Stimulated activated CD8-positive, alpha-beta memory T cell treated with anti-CD3 and anti-CD28 coated beads, Interleukin-4, amount 100 ng/mL, for 24 hours (primary cell): ENCODE measurements around the gene MATN1.

ENCODE experiments used
- DNase-seq: peaks from one replicate; pipeline ENCODE4 v3.0.0-alpha.2; 2020; ENCODE audit warnings: low read depth

Gene MATN1

DNA sequence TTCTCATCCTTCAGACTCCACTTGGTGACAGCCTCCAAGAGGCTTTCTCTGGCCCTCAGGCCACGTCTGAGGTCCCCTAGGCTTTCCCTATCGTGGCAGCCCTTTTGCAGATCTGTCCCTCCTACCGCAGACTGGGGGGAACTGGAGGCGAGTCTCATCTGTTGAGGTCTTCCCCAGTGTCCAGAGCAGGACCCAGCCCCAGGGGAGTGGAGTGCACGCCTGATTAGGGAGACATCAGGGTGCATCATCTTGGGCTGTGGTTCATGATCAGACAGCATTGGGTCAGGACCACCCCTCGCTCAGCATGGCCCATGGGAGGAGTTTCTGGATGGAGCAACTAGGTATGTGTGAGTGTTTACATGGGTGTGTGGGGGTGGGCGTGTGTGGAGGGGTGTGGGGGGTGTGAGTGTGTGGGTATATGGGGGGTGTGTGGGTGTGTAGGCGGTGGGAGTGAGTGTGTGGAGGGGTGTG is 8.5 kb upstream of the MATN1 start:
- DNase-seq: no peak

DNA sequence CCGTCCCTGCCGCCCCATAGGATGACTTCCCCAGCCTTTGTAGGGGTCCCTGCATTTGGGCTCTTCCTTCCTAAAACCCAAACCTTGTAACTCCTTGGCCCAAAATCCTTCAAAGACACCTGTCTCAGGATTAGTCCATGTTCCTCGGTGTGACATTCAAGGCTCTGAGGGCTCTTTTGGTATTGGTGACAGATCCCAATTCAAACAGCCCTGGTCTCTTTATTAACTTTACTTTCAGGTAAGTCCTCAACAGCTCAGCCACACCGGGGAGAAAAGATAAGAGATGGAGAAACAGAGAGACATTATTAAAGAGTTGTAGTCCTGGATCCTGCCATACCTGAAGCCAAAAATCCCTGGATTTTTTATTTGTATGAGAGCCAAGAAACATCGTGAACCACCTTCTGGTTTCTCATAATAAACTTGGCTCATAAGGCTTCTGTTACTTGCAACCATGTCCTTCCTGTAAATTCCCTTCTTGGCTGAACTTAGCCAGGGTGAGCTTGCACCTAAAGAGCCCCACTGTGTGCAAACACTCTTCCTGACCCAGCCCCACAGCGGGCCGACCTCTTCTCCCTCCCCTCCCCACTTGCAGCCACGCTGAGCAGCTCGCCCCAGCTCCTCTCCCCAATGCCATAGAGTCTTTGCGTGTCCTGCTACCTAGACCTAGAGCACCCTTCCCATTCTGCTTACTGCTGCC is 7.9 kb upstream of the MATN1 start:
- DNase-seq: no peak

DNA sequence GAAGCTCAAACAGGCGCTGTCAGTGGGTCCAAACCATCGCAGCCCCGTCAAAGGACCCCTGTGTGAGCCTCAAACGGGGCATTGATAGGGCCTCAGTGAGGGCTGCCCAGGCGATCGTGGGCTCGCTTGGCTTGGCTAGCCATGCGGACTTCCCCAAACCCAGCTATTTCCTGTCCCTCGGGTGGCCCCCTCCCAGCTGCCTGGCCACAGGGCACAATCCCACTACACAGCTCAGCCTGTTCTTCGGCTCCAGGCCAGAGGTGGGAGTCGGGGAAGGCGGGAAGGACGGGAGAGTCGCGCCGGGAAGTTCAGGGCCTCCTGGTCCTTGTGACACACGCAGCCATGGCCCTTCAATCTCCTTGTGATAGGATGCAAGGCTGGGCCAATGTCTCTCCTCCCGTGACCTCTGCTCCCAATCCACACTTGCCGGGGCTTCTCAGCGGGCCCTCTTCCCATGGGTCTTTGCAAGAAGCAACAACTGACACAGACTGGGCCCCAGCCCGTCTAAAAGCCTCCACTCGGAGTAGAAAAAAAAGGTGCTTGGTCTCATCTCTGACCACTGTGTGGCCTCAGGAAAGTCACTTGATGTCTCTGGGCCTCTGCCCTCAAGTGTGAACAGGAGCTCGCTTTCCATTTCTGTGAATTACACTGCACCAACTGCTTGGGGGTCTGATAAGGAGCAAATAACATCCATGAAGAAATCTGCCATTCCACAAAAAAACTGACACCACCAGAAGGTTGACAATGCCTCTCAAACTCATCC is 7.1 kb upstream of the MATN1 start:
- no peak for DNase-seq

DNA sequence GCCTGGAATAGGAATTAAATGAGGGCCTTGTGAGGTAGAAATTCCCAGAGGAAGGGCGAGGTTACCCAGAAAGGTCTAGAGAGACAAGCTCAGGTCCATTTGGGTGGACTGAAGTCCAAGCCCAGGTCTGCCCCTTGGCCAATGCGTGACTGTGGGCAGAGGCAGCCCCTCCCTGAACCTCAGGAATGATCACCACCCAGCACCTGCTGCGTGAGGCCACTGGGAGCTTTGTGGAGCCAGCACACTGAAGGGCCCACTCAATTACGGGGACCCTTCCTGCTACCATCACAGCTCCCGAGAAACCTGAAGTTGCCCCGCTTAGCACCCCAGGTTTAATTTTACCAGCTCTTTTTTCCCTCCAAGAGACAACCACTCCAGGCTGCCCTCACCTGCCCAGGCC is 6.5 kb upstream of the MATN1 start:
- no peak for DNase-seq

GRCh38 chr1:30728832-30729638 is 5.7 kb upstream of the MATN1 start:
- DNase-seq: no peak

GRCh38 chr1:30728340-30728739 is 5.0 kb upstream of the MATN1 start:
- no peak for DNase-seq

- no peak for DNase-seq
Measured at GRCh38 chr1:30727824-30728223, 4.4 kb upstream of the MATN1 start.

DNA sequence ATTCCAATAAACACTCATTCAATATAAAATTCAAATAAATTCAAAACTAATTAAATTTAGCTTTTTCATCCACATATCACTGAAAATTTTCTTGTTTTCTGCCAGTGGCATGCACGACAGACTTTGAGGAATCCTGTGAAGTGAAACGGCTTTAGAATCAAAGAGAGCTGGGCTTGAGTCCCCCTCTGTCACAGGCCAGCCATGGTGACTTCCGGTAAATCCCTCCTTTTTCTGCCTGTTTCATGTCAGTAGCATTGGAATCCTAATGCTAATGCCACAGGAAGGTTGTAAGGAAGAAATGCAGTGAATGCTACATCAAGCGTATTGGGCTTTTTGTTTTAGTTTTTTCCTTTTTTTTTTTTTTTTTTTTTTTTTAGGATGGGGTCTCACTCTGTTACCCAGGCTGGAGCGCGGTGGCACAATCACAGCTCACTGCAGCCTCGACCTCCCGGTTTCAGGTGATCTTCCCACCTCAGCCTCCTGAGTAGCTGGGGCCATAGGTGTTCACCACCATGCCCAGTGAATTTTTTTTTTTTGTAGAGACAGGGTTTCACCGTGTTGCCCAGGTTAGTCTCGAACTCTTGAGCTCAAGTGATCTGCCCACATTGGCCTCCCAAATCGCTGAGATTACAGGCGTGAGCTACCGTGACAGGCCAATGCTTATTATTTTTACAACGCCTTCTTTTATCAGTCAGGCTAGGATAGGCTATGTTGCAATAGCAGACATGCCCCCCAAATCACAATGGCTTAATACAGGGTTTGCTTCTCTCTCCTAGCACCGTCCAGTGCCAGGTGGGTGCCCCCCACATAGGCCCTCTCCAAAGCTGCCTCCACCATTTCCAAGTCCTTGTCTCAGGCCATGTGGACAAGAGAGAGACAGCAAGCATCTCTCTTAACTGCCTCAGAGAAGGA is 3.6 kb upstream of the MATN1 start:
- no peak for DNase-seq

DNA sequence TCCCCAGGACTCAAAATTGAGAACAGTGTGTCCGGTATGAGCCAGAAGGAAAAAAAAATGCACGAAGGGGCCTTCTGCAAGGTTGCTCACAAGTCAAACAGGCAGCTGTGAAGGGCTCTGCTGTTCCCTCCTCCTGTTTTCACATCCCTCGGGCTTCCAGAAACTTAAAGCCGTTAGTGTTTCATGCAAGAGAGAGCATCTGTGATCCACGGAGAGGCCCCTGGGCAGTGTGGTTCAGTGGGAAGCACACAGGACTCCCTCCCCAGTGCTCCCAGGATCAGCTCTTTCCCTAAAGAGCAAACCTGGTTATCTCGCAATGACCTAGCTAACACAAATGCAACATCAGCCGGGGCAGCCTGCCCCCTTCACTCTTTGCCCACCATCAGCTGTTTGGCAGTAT is 2.9 kb upstream of the MATN1 start:
- no peak for DNase-seq

DNA sequence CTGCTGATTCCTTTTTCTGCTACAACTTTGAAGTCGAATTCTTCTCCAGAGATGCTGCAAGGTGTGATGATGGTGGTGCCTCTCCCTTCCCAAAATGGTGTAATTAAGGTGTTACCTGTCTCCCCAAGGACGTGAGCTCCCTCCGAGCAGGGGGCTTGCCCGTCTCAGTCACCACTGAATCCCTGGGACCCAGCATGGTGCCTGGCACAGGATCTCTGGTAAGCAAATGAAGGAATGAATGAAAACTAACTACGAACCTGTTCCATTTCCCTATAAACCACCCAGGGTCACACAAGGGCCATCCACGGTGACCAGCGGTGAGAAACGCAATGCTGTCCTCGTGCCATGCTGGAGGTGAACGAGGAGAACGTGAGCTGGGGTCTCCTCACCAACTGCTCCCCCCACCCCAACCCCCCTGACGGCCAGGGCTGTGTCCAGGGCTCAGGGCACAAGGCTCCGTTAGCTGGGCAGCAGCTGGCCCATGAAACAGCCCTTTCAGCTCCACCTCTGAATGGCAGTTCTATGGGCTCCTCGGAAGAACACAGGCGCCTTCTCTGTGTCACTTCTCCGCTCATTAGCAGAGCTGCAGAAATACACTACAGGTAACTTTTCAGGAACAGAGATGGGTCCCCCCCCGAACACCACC is 2.2 kb upstream of the MATN1 start:
- no peak for DNase-seq

DNA sequence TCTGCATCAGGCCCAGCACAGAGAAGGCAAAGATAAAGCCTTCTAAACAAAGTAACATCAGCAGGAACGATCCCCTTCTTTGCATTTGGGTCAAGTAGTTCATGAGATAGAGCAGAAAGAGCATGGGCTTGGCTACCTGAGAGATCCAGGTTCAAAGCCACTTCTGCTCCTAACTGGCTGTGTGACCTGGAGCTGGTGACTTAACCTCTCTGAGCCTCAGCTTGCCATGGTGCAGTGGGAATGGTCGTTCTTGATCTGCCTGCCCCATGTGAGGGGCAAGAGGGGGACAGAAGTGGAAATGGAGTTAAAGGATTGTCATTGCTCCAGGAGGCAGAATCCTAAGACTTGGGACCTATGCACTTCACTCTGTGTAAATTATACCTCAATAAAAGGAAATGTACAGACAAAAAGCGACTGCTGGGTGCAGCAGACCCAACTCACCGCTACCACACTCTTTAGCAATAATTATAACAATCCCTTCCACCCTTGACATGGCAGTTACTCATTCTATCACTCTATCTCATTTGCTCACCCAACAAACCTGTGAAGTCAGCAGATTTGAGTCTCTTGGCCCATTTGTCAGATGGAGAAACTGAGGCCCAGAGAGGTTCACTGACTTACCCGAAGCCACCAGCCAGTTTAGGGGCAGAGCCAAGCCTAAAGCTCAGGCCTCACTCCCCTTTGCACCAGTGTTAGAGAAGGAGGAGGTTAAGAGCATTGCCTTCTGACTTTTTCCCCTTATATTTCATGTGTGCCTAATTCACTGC is 1.5 kb upstream of the MATN1 start:
- no peak for DNase-seq

GRCh38 chr1:30724175-30724574 is 790 bp upstream of the MATN1 start:
- DNase-seq: no peak

GRCh38 chr1:30721812-30722537 is 1.4 kb downstream of the MATN1 start:
- DNase-seq: no peak

GRCh38 chr1:30721341-30721793 is 2.0 kb downstream of the MATN1 start:
- DNase-seq: no peak

DNA sequence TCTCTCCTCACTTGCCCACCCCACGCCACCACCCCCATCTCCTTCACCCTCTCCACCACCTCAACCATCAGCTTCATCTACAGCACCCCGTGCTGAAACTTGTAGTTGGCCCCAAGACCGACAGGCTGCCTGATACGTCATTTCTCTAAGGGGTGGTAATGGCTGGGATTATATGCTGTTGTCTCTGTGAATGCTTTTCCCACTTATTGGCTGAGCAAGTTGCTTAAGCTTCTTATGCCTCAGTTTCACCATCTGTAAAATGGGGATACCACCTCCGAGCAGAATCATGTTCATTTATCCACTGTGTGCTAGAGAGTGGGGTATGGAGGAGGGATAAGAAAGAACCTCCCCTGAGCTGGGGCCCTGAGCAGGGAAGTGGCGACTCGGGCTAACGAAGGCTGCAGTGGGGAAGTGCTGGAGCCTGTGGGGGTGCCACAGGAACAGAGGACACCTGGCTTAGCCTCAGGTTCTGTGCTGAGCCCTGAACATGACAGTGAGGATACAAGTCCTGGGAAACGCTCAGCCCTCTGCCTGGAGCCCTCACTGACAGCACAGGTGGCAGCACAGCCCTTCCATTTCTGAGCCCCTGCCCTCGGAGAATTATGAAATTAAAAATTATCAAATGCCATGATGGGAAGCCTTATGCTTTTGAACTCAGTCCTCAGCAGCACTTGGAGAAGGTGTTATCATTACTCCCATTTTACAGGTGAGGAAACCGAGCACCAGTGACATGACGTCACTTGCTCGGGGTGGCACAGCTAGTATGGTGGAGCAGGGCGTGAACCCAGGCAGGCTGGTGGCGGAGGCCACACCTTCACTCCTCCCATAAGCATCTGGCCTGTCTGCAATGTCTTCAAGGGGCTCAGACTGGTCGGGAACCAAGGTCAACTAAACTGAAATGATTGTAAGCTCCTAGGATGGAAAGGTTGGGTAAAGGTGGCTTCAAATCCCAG is 2.8 kb downstream of the MATN1 start:
- no peak for DNase-seq

- DNase-seq: no peak
Measured at GRCh38 chr1:30719406-30720270, 3.7 kb downstream of the MATN1 start.

GRCh38 chr1:30718636-30719405 is 4.6 kb downstream of the MATN1 start:
- peak; percentile 76 for DNase-seq
